Activated B cell treated with CpG ODN at 0.5 μM for 24 hours (primary cell): ENCODE results near the gene CRCP. TPM values are rescaled to one million over a fixed set of nuclear protein-coding genes. Genes with fewer than 3 reads are reported as not detected.
"Not testable (repeated sequence)": the region's sequence is repeated elsewhere in the genome, so short reads cannot be mapped to it uniquely, and the experiment has no call there.

ENCODE experiments used
- ATAC-seq: fragments of 200-7000 bp; cut with Tn5 transposase; one replicate; pipeline ENCODE4 v1.10.0; 2021; ENCODE audit warnings: low read depth, mild to moderate bottlenecking, moderate library complexity
- CTCF ChIA-PET: fragments of 350-600 bp; sonication (Branson Sonifier 250); formaldehyde crosslinking; loops from one replicate; lab custom pipeline; 2021; ENCODE audit warnings: antibody characterized with exemption; lab: Charles Lee
- POLR2A ChIA-PET: fragments of 350-600 bp; sonication (Branson Sonifier 250); formaldehyde crosslinking; loops from one replicate; lab custom pipeline; 2021; ENCODE audit warnings: antibody characterized with exemption; lab: Charles Lee
- DNase-seq: peaks from one replicate; pipeline ENCODE4 v3.0.0; 2022
- H3K27ac Mint-ChIP-seq: one replicate; pipeline ENCODE4 v1.8.0; 2020; ENCODE audit warnings: mixed read lengths
- H3K27me3 Mint-ChIP-seq: one replicate; pipeline ENCODE4 v1.8.0; 2021; ENCODE audit warnings: mixed read lengths
- H3K36me3 Mint-ChIP-seq: one replicate; pipeline ENCODE4 v1.8.0; 2021; ENCODE audit warnings: low read depth, mixed read lengths
- H3K4me1 Mint-ChIP-seq: one replicate; pipeline ENCODE4 v1.8.0; 2021; ENCODE audit warnings: mixed read lengths
- H3K4me3 Mint-ChIP-seq: one replicate; pipeline ENCODE4 v1.8.0; 2020; ENCODE audit warnings: mild to moderate bottlenecking, mixed read lengths
- H3K9me3 Mint-ChIP-seq: one replicate; pipeline ENCODE4 v1.8.0; 2020; ENCODE audit warnings: mixed read lengths
- CTCF ChIP-seq: fragments of 200-600 bp; IDR thresholded peaks from one replicate; pipeline ENCODE4 v1.8.0; 2022; ENCODE audit warnings: antibody characterized with exemption, mild to moderate bottlenecking
- intact Hi-C: fragments of 100-400 bp; cut with micrococcal nuclease; formaldehyde crosslinking; loops from one replicate; pipeline ENCODE4 v1.15.1; 2024
- total RNA-seq: library from RNA; stranded (reverse); gene quantifications from 2 replicates; pipeline ENCODE4 v1.2.3, GENCODE V29; 2022

Gene CRCP
- total RNA-seq, 1 donor from 2014 or later: 40.8 TPM

DNA sequence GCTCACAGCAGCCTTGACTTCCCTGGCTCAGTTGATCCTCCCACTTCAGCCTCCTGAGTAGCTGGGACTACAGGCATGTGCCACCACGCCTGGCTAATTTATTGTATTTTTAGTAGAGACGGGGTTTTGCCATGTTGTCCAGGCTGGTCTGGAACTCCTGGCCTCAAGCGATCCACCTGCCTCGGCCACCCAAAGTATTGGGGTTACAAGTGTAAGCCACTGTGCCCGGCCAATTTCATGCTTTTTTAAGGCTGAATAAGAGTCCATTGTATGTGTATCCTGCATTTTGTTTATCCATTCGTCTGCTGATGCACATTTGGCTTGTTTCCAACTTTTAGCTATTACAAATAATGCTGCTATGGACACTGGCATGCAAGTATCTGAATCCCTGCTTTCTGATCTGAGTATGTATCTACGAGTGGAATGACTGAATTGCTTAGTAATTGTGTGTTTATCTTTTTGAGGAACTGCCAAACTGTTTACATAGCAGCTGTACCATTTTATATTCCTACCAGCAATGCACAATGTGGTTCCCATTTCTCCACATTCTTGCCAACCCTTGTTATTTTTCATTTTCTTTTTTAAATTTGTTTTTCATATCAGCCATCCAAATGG lies 53.2 kb downstream of the CRCP start:
- TF ChIP-seq CTCF: no peak
- H3K27me3 Mint-ChIP-seq: no peaks in the 10 kb centered on the region
- ATAC-seq (no peak), DNase-seq (no peak)
- H3K4me1 Mint-ChIP-seq: peaks cover under 1% of the 10 kb centered on the region
- H3K27ac Mint-ChIP-seq: no peak overlapping the region
- ChIA-PET CTCF (no interaction called here), POLR2A (no interaction called here)
- H3K36me3 Mint-ChIP-seq: no peaks in the 10 kb centered on the region
- intact Hi-C loops: no loop called here
- no peak overlapping the region for H3K4me3 Mint-ChIP-seq
- H3K9me3 Mint-ChIP-seq: no peaks in the 10 kb centered on the region

DNA sequence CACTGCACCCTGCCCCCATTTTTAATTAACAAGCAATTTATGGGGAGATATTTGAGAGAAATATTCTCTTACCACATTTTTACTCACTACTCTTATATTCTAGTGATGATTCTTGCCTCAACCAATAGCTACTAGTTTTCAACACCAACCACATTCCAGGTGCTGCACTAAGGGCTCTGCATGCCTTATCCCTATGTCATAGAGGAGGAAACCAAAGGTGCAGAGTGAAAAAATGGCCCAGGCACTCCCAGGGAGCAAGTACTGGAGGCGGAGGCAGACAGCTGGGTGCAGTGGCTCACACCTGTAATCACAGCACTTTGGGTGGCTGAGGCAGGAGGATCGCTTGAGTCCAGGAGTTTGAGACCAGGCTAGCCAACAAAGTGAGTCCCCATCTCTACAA lies 55.0 kb downstream of the CRCP start:
- TF ChIP-seq CTCF: no peak
- no peak overlapping the region for H3K27ac Mint-ChIP-seq
- no peak overlapping the region for H3K4me3 Mint-ChIP-seq
- no peaks in the 10 kb centered on the region for H3K27me3 Mint-ChIP-seq
- intact Hi-C loops: no loop called here
- ChIA-PET POLR2A (no interaction called here), CTCF (no interaction called here)
- H3K36me3 Mint-ChIP-seq: no peaks in the 10 kb centered on the region
- no peaks in the 10 kb centered on the region for H3K9me3 Mint-ChIP-seq
- ATAC-seq: no peak
- DNase-seq: no peak
- H3K4me1 Mint-ChIP-seq: peaks cover 4% of the 10 kb centered on the region

- DNase-seq: no peak
- no peaks in the 10 kb centered on the region for H3K27me3 Mint-ChIP-seq
- no peak for ATAC-seq
- ChIA-PET CTCF (interaction anchor here (0.6 kb wide), 1 partner anchor 1016 kb away, joined by 3 read pairs; no protein-coding TSS in a partner anchor), POLR2A (no interaction called here)
- peaks cover 4% of the 10 kb centered on the region for H3K4me1 Mint-ChIP-seq
- H3K4me3 Mint-ChIP-seq: no peak overlapping the region
- intact Hi-C loops: no loop called here
- no peaks in the 10 kb centered on the region for H3K9me3 Mint-ChIP-seq
- TF ChIP-seq CTCF: no peak
- H3K27ac Mint-ChIP-seq: no peak overlapping the region
- H3K36me3 Mint-ChIP-seq: no peaks in the 10 kb centered on the region
These were observed 55.9 kb downstream of the CRCP start for GRCh38 chr7:66170309-66171231.

DNA sequence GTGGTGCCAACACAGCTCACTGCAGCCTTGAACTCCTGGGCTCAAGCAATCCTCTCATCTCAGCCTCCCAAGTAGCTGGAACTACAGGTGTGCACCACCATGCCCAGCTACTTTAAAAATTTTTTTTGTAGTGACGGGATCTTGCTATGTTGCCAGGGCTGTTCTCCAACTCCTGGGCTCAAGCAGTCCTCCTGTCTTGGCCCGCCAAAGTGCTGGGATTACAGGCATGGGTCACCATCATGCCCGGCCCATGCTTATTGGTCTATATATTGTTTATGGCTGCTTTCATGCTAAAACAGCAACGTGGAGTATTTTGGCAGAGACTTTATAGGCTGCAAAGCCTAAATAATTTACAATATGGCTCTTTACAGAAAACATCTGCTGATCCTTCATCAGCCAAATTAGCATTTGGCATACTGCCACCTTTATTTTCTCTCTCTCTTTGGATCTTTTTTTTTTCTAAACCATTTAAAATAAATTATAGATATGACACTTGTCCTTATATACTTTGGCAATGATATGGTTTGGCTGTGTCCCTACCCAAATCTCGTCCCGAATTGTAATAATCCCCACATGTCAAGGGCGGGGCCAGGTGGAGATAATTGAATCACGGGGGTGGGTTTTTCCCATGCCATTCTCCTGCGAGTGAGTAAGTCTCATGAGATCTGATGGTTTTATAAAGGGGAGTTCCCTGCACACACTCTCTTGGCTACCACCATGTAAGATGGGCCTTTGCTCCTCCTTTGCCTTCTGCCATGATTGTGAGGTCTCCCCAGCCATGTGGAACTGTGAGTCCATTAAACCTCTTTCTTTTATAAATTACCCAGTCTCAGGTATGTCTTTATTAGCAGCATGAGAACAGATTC lies 58.1 kb downstream of the CRCP start:
- CTCF ChIA-PET, DNase-seq, intact Hi-C loops, H3K4me3 Mint-ChIP-seq, H3K36me3 Mint-ChIP-seq, H3K27ac Mint-ChIP-seq, H3K4me1 Mint-ChIP-seq, H3K27me3 Mint-ChIP-seq, POLR2A ChIA-PET, H3K9me3 Mint-ChIP-seq: not testable (repeated sequence)
- peak; percentile 31 for ATAC-seq

DNA sequence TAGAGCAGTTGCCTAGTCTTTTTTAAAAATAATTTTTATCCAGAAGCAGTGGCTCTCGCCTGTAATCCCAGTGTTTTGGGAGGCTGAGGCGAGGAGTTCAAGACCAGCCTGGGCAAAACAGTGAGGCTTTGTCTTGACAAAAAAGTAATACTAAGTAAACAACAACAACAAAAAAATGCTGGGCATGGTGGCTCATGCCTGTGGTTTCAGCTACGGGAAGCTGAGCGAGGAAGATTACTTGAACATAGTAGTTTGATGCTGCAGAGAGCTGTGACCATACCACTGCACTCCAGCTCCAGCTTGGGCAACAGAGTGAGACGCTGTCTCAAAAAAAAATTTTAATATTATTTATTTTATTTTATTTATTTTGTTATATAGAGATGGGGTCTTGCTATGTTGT lies 59.2 kb downstream of the CRCP start:
- Mint-ChIP-seq H3K27ac (no peak overlapping the region), H3K4me1 (peaks cover 4% of the 10 kb centered on the region), H3K9me3 (peaks cover 2% of the 10 kb centered on the region), H3K27me3 (no peaks in the 10 kb centered on the region), H3K4me3 (no peak overlapping the region), H3K36me3 (peaks cover 2% of the 10 kb centered on the region)
- ATAC-seq (no peak), DNase-seq (no peak)
- CTCF ChIA-PET: no interaction called here
- intact Hi-C loops: no loop called here
- no peak for TF ChIP-seq CTCF
- POLR2A ChIA-PET: no interaction called here

- POLR2A ChIA-PET, H3K27ac Mint-ChIP-seq, CTCF ChIA-PET, intact Hi-C loops, H3K27me3 Mint-ChIP-seq, DNase-seq, H3K4me1 Mint-ChIP-seq, H3K9me3 Mint-ChIP-seq, ATAC-seq, H3K4me3 Mint-ChIP-seq, H3K36me3 Mint-ChIP-seq: not testable (repeated sequence)
These were observed 60.4 kb downstream of the CRCP start for GRCh38 chr7:66175006-66175405.
